ENCODE results near the gene RAP1GAP.

The RAP1GAP gene

DNA sequence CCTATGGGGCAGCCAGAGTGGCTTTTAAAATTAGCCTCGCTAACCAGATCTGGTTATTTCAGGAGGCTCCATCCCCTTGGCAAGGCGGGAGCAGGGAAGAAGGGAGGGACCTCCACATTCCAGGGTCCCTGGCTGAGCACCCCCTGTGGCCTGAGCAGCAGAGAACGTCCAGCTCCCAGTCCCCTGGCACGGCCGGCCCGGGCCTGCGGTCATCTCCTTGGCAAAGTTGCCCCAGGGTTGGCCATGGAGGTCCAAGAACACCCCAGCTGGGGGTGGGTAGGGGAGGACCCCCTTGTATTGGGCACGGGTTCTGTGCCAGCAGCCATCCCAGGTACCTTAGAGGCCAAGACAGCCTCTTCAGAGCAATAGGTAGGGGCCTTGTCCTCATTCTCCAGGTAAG, 75.9 kb downstream of the RAP1GAP start:
- no peaks in the 10 kb centered on the region for H3K79me2 ChIP-seq (ENCODE audit: insufficient read depth, low read length)
- H3K27ac ChIP-seq (ENCODE audit: low read depth, low read length, poor library complexity, severe bottlenecking) = no peak overlapping the region
- H3F3A ChIP-seq (ENCODE audit: insufficient read depth, low read length) = no peaks in the 10 kb centered on the region
- H3K4me2 ChIP-seq (ENCODE audit: low read length) = no peak overlapping the region
- TF ChIP-seq, protein P1, sequence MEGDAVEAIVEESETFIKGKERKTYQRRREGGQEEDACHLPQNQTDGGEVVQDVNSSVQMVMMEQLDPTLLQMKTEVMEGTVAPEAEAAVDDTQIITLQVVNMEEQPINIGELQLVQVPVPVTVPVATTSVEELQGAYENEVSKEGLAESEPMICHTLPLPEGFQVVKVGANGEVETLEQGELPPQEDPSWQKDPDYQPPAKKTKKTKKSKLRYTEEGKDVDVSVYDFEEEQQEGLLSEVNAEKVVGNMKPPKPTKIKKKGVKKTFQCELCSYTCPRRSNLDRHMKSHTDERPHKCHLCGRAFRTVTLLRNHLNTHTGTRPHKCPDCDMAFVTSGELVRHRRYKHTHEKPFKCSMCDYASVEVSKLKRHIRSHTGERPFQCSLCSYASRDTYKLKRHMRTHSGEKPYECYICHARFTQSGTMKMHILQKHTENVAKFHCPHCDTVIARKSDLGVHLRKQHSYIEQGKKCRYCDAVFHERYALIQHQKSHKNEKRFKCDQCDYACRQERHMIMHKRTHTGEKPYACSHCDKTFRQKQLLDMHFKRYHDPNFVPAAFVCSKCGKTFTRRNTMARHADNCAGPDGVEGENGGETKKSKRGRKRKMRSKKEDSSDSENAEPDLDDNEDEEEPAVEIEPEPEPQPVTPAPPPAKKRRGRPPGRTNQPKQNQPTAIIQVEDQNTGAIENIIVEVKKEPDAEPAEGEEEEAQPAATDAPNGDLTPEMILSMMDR (IDR thresholded peaks at IDR 0.05; ENCODE audit: low read length) = no peak
- TF ChIP-seq EZH2 (IDR thresholded peaks at IDR 0.05; ENCODE audit: borderline replicate concordance, low read length) = no peak
- H3K9me2 ChIP-seq (ENCODE audit: low read depth, low read length) = no peaks in the 10 kb centered on the region
- 0 out of 2 replicates have a peak, but pooled peaks cover 11% of the 10 kb centered on the region for H3K27me3 ChIP-seq (ENCODE audit: insufficient read depth, low read length)
- no peaks in the 10 kb centered on the region for H3K4me1 ChIP-seq (ENCODE audit: insufficient read depth, low read length, severe bottlenecking)
- H2AFZ ChIP-seq (ENCODE audit: low read length) = no peak overlapping the region
- H4K20me1 ChIP-seq (ENCODE audit: insufficient read depth, low read length) = no peaks in the 10 kb centered on the region
- H3K9ac ChIP-seq (ENCODE audit: low read length) = no peak overlapping the region
- H3K9me3 ChIP-seq (ENCODE audit: low read length) = no peaks in the 10 kb centered on the region
- no peak overlapping the region for H3K4me3 ChIP-seq (ENCODE audit: low read depth, low read length, poor library complexity, severe bottlenecking)
- no peaks in the 10 kb centered on the region for H3K36me3 ChIP-seq (ENCODE audit: insufficient read depth, low read length)

DNA sequence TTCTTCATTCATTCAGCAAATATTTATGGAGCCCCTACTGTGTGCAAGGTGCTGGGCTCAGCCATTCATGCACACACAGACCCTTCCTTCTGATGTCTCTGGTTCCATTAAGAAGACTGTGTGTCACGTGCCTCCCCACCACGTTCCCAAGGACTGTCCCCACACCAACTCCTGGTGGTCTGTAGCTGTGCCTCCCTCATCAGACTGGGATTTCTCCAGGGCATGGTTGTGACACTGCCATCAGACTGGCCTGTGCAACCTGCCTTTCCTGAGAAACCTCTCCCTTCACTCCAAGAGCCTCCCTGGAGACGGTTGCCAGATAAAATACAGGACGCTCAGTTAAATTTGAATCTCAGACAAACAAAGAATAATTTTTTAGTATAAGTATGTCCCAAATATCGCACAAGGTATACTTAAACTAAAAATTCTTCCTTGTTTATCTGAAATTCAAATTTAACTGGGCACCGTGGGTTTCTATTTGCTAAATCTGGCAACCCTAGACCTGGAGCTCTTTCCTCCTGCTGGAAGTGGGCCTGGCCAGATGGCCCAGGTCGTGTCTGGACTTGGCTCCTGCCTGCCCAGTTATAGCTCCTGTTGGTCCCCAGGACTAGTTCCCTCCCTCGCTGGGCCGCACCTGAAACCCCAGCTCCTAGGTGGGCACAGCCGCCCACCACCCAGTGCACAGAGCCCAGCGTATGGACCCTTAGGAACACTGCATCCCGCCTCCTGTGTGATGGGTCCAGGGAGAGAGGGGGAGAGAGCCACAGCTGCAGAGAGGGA, 76.9 kb downstream of the RAP1GAP start:
- TF ChIP-seq EZH2 (IDR thresholded peaks at IDR 0.05; ENCODE audit: borderline replicate concordance, low read length) = no peak
- Histone ChIP-seq H3K9me3 (ENCODE audit: low read length) (no peaks in the 10 kb centered on the region), H3K4me1 (ENCODE audit: insufficient read depth, low read length, severe bottlenecking) (no peaks in the 10 kb centered on the region), H3K9ac (ENCODE audit: low read length) (no peak overlapping the region), H3K36me3 (ENCODE audit: insufficient read depth, low read length) (no peaks in the 10 kb centered on the region), H4K20me1 (ENCODE audit: insufficient read depth, low read length) (no peaks in the 10 kb centered on the region), H3K27ac (ENCODE audit: low read depth, low read length, poor library complexity, severe bottlenecking) (no peak overlapping the region), H3F3A (ENCODE audit: insufficient read depth, low read length) (no peaks in the 10 kb centered on the region), H3K4me2 (ENCODE audit: low read length) (no peak overlapping the region), H2AFZ (ENCODE audit: low read length) (no peak overlapping the region), H3K4me3 (ENCODE audit: low read depth, low read length, poor library complexity, severe bottlenecking) (no peak overlapping the region), H3K27me3 (ENCODE audit: insufficient read depth, low read length) (0 out of 2 replicates have a peak, but pooled peaks cover 11% of the 10 kb centered on the region), H3K79me2 (ENCODE audit: insufficient read depth, low read length) (no peaks in the 10 kb centered on the region), H3K9me2 (ENCODE audit: low read depth, low read length) (no peaks in the 10 kb centered on the region)

DNA sequence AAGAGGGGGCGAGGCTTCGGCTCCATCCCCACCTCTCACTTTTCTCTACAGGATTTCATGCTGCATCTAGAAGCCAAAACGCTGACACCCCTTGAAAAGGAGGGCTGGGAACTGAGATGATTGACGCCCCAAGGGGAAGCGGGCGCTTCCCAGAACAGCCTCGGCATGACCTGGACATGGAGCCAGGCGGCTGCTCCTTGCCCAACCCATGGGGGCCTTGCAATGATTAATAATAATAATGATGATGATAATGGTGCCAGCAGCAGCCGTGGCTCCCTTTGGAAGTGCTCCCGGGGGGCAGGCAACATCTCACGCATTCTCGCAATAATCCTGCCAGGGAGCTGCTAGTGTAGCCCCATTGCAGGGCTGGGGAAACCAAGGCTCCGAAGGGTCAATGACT, 78.2 kb downstream of the RAP1GAP start:
- H4K20me1 ChIP-seq (ENCODE audit: insufficient read depth, low read length) = no peaks in the 10 kb centered on the region
- no peaks in the 10 kb centered on the region for H3K9me3 ChIP-seq (ENCODE audit: low read length)
- H3F3A ChIP-seq (ENCODE audit: insufficient read depth, low read length) = no peaks in the 10 kb centered on the region
- H3K4me2 ChIP-seq (ENCODE audit: low read length) = no peak overlapping the region
- no peak overlapping the region for H2AFZ ChIP-seq (ENCODE audit: low read length)
- H3K79me2 ChIP-seq (ENCODE audit: insufficient read depth, low read length) = no peaks in the 10 kb centered on the region
- TF ChIP-seq, protein P1 (IDR thresholded peaks at IDR 0.05; ENCODE audit: low read length) = no peak
- no peak for TF ChIP-seq EZH2 (IDR thresholded peaks at IDR 0.05; ENCODE audit: borderline replicate concordance, low read length)
- no peak overlapping the region for H3K27ac ChIP-seq (ENCODE audit: low read depth, low read length, poor library complexity, severe bottlenecking)
- no peaks in the 10 kb centered on the region for H3K9me2 ChIP-seq (ENCODE audit: low read depth, low read length)
- no peaks in the 10 kb centered on the region for H3K4me1 ChIP-seq (ENCODE audit: insufficient read depth, low read length, severe bottlenecking)
- no peaks in the 10 kb centered on the region for H3K36me3 ChIP-seq (ENCODE audit: insufficient read depth, low read length)
- 0 out of 2 replicates have a peak, but pooled peaks cover 11% of the 10 kb centered on the region for H3K27me3 ChIP-seq (ENCODE audit: insufficient read depth, low read length)
- no peak overlapping the region for H3K4me3 ChIP-seq (ENCODE audit: low read depth, low read length, poor library complexity, severe bottlenecking)
- H3K9ac ChIP-seq (ENCODE audit: low read length) = no peak overlapping the region
